DMS53 treated with DMSO at 0.1 percent for 48 hours (cell line): ENCODE data around the gene GFER.
"Not testable (repeated sequence)": the region's sequence is repeated elsewhere in the genome, so short reads cannot be mapped to it uniquely, and the experiment has no call there.

Source experiments
- DNase-seq: peaks from one replicate; lab custom pipeline; 2025; ENCODE audit not compliant: unreplicated experiment; lab: John Stamatoyannopoulos, UW

GFER gene

GRCh38 chr16:2025878-2026460, 42.0 kb downstream of the GFER start:
- DNase-seq = no peak

- DNase-seq = no peak
Observed at GRCh38 chr16:2026461-2027023, 42.5 kb downstream of the GFER start, which contains the start of gene NHERF2. TSS of gene NHERF2 (plus strand) at chr16:2026902. CDS start at chr16:2027006, 104 bp downstream.

DNA sequence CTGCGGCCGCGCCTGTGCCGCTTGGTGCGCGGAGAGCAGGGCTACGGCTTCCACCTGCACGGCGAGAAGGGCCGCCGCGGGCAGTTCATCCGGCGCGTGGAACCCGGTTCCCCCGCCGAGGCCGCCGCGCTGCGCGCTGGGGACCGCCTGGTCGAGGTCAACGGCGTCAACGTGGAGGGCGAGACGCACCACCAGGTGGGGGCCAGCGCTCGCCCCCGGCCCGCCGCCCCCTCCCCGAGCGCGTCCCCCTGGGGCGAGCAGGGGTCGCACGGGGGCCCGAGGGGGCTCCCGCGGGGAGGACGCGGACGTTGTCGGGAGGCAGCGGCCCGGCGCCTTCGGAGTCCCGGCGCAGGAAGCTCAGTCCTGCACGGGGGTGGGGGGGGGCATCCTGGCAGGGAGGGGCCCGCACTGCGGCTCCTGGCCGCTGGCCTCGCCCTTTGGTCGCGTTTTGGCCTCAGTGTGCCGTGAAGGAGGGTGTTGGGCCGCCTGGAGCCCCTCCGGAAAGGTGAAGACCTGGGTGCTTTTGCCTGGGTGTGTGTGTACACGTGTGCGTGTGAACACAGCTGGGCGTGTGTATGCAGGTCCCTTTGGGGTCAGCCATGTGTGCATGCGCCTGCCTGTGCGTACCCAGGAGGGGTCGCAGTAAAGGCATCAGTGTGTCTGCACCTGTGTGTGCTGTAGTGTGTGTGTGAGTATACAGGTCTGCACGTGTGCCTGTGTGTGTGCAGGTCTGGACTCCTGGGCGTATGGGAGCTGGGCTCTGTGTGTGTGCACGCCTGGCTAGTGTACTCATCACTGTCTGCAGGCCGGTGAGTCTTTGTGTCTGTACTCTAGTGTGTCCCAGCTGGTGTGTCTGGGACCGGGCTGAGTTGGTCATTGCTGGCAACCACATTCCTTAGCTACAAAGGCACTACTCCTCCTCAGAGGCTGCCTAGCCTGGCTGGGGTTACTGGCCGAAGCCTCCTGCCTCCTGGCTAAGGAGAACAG, 43.3 kb downstream of the GFER start:
- DNase-seq = peak; percentile 10

DNA sequence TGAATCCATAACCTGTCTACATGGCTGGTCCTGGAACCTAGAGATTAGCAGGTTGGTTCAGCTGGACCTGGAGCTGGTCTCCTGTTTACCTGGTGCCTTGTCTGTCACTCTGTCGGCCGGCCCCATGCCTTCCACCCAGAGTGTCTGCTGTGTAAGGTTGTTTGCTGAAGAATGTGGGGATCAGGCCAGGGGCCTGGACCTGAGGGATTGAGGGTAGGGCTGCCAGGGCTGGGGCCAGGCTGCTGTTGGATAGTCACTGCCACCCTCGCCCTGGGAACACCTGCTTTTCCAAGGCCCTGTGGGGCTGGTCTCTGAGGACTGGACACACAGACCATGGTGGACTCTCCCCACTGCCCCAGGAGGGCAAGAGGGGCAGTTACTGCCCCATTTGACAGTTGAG, 44.2 kb downstream of the GFER start:
- no peak for DNase-seq

GRCh38 chr16:2028620-2029220, 44.7 kb downstream of the GFER start:
- no peak for DNase-seq

- no peak for DNase-seq
Observed at GRCh38 chr16:2029350-2029749, 45.4 kb downstream of the GFER start.

GRCh38 chr16:2030036-2030435, 46.0 kb downstream of the GFER start:
- no peak for DNase-seq

GRCh38 chr16:2031081-2031577, 47.1 kb downstream of the GFER start:
- DNase-seq = no peak

GRCh38 chr16:2032285-2033056, 48.5 kb downstream of the GFER start:
- no peak for DNase-seq

DNA sequence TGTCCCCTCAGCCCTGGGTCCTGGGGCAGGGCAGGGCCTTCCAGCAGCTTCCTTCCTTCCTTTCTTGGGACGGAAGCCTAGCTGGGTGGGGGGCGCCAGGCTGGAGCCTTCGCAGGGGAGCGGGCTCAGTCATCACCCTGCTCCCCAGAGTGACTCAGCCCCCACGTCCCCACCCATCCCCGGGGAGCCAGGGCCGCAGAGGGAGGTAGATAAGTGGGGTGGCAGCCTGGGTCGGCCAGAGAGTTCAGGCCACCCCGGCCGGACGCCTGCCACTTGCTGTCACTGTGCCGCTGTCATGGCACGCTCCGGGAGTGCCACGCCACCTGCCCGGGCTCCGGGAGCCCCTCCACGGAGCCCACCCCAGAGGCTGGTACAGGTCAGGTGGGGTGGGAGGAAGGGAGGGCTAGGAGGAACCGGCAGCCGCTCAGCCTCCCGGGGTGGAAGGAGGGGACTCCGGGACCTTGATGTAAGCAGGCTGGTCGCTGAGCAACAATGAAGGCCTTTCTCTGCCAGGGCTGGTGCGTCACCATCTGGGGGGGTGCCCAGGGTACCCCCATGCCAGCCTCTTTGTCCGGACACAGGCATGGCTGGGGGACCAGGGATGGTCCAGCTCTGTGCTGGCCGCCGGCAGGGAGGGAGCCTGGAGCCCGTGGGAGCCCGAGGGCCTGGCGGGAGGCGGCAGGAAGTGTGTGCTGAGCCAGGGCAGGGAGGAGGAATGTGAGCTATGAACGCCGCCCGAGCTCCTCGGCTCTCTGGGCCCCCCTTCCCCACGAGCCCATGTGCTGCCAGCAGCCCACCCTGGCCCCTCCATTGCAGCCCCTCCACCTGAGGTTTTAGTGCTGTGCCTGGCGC, 49.3 kb downstream of the GFER start:
- no peak for DNase-seq

GRCh38 chr16:2033909-2034695, 50.1 kb downstream of the GFER start:
- not testable (repeated sequence) for DNase-seq

- no peak for DNase-seq
Observed at GRCh38 chr16:2034696-2035430, 50.9 kb downstream of the GFER start.

DNA sequence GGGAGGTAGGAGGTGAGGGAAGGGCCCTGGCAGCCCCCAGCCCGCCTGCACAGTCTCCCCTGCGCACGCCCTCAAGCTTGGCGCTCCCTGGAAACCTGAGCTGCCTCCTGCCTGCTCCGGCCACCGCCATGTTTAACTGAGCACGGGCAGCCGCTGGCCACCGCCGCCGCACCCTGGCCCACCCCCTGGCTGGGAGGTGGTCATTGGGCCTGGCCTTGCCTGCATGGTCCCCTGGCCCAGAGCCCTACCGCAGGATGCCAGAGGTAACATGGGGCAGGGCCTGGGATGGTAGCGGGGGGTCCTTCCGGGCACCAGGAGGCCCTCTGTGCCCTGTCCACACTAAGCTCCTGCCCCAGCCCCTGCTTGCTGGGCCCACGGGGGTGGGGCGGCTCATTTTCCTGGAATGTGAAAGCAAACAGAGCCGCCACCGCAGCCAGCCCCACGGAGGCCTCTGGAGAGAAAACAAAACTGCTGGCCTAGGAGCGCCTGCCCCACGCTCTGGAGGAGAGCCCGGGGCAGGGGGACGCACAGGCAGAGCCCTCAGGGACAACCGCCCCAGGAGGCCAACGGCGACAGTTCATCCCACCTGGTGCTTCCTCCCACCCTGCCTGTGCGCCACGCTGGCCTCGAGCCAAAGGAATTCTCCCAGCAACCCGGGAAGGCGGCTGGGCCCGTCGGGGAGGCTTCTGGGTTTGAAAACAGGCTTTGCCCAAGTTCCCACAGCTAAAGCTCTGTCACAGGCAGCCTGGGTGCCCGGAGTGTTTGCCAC, 51.6 kb downstream of the GFER start:
- peak; percentile 11 for DNase-seq

DNA sequence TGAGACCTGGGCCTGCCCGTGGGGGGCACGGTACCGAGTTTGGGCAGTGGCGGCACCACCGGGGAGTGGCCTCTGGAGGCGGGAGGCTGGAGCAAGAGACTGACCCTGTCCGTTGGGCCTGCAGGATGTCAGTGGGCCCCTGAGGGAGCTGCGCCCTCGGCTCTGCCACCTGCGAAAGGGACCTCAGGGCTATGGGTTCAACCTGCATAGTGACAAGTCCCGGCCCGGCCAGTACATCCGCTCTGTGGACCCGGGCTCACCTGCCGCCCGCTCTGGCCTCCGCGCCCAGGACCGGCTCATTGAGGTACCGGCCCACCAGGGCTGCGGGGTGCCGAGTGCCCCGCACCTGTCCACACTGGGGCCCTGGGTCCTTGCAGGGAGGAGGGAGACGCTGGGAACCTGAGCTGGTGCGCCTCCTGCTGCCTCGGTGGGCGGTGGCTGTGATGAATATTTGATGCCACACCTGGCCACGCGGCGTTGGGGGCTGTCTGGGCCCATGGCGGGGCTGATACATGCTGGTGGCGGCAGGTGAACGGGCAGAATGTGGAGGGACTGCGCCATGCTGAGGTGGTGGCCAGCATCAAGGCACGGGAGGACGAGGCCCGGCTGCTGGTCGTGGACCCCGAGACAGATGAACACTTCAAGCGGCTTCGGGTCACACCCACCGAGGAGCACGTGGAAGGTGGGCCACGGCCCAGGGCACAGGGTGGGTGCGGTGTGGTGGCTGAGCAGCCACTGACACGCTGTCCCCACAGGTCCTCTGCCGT, 52.4 kb downstream of the GFER start:
- DNase-seq = no peak

DNA sequence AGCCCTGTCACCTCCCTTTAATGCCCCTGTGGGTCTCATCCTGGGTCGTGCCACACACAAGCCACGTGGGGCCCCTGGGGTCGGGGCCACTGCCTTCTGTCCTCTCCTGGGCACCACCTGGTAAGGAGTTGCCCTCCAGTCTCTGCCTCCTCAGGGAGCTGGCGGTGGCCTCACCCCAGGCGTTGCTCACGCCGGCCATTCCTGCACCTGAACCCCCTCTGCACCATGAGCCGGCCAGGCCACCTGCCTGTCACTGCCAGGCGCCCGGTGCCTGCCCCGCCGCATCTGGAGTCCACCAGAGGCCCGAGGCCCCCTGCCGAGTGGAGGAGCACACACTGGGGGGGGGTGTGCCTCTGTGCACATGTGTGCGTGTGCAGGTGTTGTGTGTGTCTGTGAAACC, 53.1 kb downstream of the GFER start:
- no peak for DNase-seq
